Thyroid gland (tissue), 4 donors: Measurements from ENCODE around the gene RASAL3.

Experiments
- CTCF ChIP-seq, 6 experiments: fragments of 200-600 bp in 3 of 6; fragments of 450-650 bp in 3 of 6; sonication (generic) in 3 of 6; IDR thresholded peaks; one replicate each; pipeline ENCODE4 v1.5.1; 2016 to 2019; ENCODE audit warnings: antibody characterized with exemption in 6 of 6, mild to moderate bottlenecking in 2 of 6, inconsistent platforms in 1 of 6, moderate library complexity in 1 of 6
- POLR2A ChIP-seq, 2 donors: fragments of 450-650 bp; IDR thresholded peaks; one replicate each; pipeline ENCODE4 v1.6.1; 2017; ENCODE audit warnings: antibody characterized with exemption in 2 of 2, mild to moderate bottlenecking in 2 of 2, moderate library complexity in 1 of 2

- TF ChIP-seq CTCF (IDR thresholded peaks at IDR 0.05): no peak
- no peak for TF ChIP-seq POLR2A (IDR thresholded peaks at IDR 0.05)
Observed at GRCh38 chr19:15469513-15470297, 5.4 kb upstream of the RASAL3 start.
